DOHH2 (cell line): ENCODE results near the gene NLGN4X.

Experiments
- EZH2phosphoT487 ChIP-seq: fragments of 200-600 bp; sonication (generic); IDR thresholded peaks from 2 replicates; pipeline ENCODE4 v1.6.1; 2017; ENCODE audit warnings: borderline replicate concordance, mild to moderate bottlenecking, antibody characterized with exemption, low read length, moderate library complexity, mixed read lengths
- TF ChIP-seq, protein P1 (sequence below): fragments of 200-600 bp; sonication (generic); IDR thresholded peaks from one replicate; pipeline ENCODE4 v1.5.1; 2014; ENCODE audit warnings: antibody characterized with exemption, mild to moderate bottlenecking, low read depth, low read length; ENCODE audit not compliant: poor library complexity, severe bottlenecking

DNA sequence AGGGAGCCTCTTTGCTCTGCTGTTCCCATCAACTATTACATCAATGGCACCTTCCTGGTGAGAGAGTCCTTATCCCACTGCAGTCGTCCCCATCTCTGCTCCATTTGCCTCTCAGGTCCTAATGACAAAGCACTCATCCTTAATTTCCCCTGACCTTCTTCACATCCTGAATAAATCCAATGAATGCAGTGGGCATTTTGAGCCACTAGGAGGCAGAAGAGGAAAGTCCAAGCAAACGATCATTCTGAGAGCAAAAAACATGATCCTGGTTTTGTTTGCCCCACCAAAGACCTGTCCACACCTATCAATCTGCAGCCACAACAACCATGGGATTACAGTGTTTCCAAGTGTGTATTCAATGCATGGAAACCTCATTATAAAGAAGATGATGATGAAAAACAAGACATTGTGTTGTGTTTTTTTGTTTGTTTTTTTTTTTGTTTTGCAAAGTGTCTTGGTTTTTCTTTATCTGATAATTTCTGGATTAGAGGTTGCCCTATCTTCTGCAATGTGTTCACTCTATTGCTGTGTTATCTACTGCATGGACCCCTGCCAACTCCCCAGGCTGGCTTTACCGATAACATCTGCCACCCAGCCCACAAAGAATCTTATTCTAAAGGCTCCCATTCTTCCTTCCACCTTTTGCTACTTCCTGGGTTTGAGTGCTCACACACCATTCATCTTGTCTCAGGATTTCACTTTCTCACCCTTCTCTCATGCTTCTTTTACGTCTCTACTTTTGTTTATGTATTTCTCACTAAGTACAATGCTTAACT, 207.2 kb downstream of the NLGN4X start:
- TF ChIP-seq, protein P1, sequence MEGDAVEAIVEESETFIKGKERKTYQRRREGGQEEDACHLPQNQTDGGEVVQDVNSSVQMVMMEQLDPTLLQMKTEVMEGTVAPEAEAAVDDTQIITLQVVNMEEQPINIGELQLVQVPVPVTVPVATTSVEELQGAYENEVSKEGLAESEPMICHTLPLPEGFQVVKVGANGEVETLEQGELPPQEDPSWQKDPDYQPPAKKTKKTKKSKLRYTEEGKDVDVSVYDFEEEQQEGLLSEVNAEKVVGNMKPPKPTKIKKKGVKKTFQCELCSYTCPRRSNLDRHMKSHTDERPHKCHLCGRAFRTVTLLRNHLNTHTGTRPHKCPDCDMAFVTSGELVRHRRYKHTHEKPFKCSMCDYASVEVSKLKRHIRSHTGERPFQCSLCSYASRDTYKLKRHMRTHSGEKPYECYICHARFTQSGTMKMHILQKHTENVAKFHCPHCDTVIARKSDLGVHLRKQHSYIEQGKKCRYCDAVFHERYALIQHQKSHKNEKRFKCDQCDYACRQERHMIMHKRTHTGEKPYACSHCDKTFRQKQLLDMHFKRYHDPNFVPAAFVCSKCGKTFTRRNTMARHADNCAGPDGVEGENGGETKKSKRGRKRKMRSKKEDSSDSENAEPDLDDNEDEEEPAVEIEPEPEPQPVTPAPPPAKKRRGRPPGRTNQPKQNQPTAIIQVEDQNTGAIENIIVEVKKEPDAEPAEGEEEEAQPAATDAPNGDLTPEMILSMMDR, result peak; percentile 57
- no peak for TF ChIP-seq EZH2phosphoT487
